ENCODE data around the gene CHRM4. TPM values are rescaled to one million over a fixed set of nuclear protein-coding genes. Genes with fewer than 3 reads are reported as not detected.

Gene CHRM4
- total RNA-seq, 2 donors from 2014 or later: 2.8 TPM; not detected in 1

GRCh38 chr11:46335271-46335670 is 56.3 kb downstream of the CHRM4 start:
- 94% methylated on average over 6 of the region's 6 CpGs for WGBS
- Histone ChIP-seq H3K27me3 (replicated peaks; ENCODE audit: insufficient read depth) (no peaks in the 10 kb centered on the region), H3K9me3 (no peaks in the 10 kb centered on the region), H3K36me3 (no peaks in the 10 kb centered on the region), H3K4me3 (no peak overlapping the region), H3K27ac (no peak overlapping the region), H3K4me1 (replicated peaks) (peaks cover 11% of the 10 kb centered on the region)
- intact Hi-C loops (cut with DNase I): loop anchor here (10.0 kb wide), 1 partner anchor 210 kb away; the partner anchor contains the start of gene PHF21A
- TF ChIP-seq POLR2AphosphoS5 (IDR thresholded peaks at IDR 0.05) (no peak), POLR2A (IDR thresholded peaks at IDR 0.05) (no peak), CTCF (IDR thresholded peaks at IDR 0.05) (no peak)
- no peak for DNase-seq (ENCODE audit: low spot score)

- Histone ChIP-seq H3K4me1 (replicated peaks) (peaks cover 6% of the 10 kb centered on the region), H3K27me3 (replicated peaks; ENCODE audit: insufficient read depth) (no peaks in the 10 kb centered on the region), H3K27ac (no peak overlapping the region), H3K36me3 (no peaks in the 10 kb centered on the region), H3K4me3 (no peak overlapping the region), H3K9me3 (no peaks in the 10 kb centered on the region)
- no peak for DNase-seq (ENCODE audit: low spot score)
- intact Hi-C loops (cut with DNase I): loop anchor here (10.0 kb wide), 1 partner anchor 209 kb away; the partner anchor contains the start of gene PHF21A
- TF ChIP-seq POLR2A (IDR thresholded peaks at IDR 0.05) (no peak), CTCF (IDR thresholded peaks at IDR 0.05) (no peak), POLR2AphosphoS5 (IDR thresholded peaks at IDR 0.05) (no peak)
- WGBS: 93% methylated on average over 3 of the region's 3 CpGs
These were observed 57.4 kb downstream of the CHRM4 start for GRCh38 chr11:46334211-46334610.

Small RNAs within 50 kb of the gene (microRNA-seq; reads per million reads assigned to microRNA genes)
- gene MIR4688: 0.25 reads per million

Small RNAs within 50 kb of the gene (small RNA-seq; reads per million reads assigned to genes)
- gene MIR4688: 0 to 0.19 reads per million in 2 donors

Other genes starting within 250 kb of the CHRM4 start
- gene CREB3L1, start 114.1 kb downstream of the CHRM4 start, total RNA-seq: 10 to 100 TPM; 41.0 to 47.0 TPM
- 10 to 100 TPM; 53.6 to 95.0 TPM for gene DGKZ, start 44.3 kb downstream of the CHRM4 start, total RNA-seq
- 100 to 1,000 TPM in 1 of 2 donors, 10 to 100 TPM in 1; 71.6 to 164 TPM for gene MDK, start 10.1 kb downstream of the CHRM4 start, total RNA-seq
- 10 to 100 TPM; 56.2 to 60.7 TPM for gene AMBRA1, start 202.2 kb upstream of the CHRM4 start, total RNA-seq
- 1 to 10 TPM; 3.1 to 4.1 TPM for gene HARBI1, start 225.5 kb upstream of the CHRM4 start, total RNA-seq
- 100 to 1,000 TPM in 1 of 2 donors, 10 to 100 TPM in 1; 54.3 to 172 TPM for gene ATG13, start 225.8 kb upstream of the CHRM4 start, total RNA-seq